Prostate gland (tissue), 2 donors: ENCODE measurements around the gene MRPL50.

ENCODE experiments used
- CTCF ChIP-seq, 4 experiments: fragments of 200-600 bp in 2 of 4; fragments of 450-650 bp in 2 of 4; sonication (generic) in 2 of 4; IDR thresholded peaks; 1 replicate in 3 of 4; 2 replicates in 1 of 4; pipeline ENCODE4 v1.5.1; 2016 to 2019; ENCODE audit warnings: antibody characterized with exemption in 4 of 4, mild to moderate bottlenecking in 2 of 4, moderate library complexity in 2 of 4
- POLR2A ChIP-seq: fragments of 450-650 bp; IDR thresholded peaks from one replicate; pipeline ENCODE4 v1.6.1; 2016; ENCODE audit warnings: antibody characterized with exemption, mild to moderate bottlenecking

GRCh38 chr9:101427957-101428655 is 29.7 kb upstream of the MRPL50 start:
- TF ChIP-seq POLR2A (no peak), CTCF (IDR thresholded peaks at IDR 0.05) (no peak)
